Measurements from ENCODE around the gene C1orf56. TPM values are rescaled to one million over a fixed set of nuclear protein-coding genes. Genes with fewer than 3 reads are reported as not detected.

C1orf56 gene
- polyA plus RNA-seq, 1 of the 3 experiments (the other 2 are of a cell fraction) = 5.5 TPM

GRCh38 chr1:151055581-151055980, 8.0 kb downstream of the C1orf56 start:
- WGBS (ENCODE audit: low lambda C conversion rate) = 100% methylated on average over 1 of the region's 2 CpGs
- Histone ChIP-seq H2AFZ (ENCODE audit: low read depth) (no peak overlapping the region), H3K9me3 (no peaks in the 10 kb centered on the region), H3K9me2 (no peaks in the 10 kb centered on the region), H4K20me1 (ENCODE audit: insufficient read depth) (peaks cover 36% of the 10 kb centered on the region), H3K36me3 (replicated peaks in 1 of 2; ENCODE audit: control insufficient read depth in 1 of 2, insufficient read depth in 2 of 2, low read length in 1 of 2) (peaks cover 56 to 61% of the 10 kb centered on the region in 2 experiments), H3K4me3 (ENCODE audit: low read depth in 2 of 2, low read length in 1 of 2) (no peak overlapping the region), H3K4me1 (ENCODE audit: control insufficient read depth in 1 of 2, insufficient read depth in 2 of 2, low read depth in 1 of 2, low read length in 1 of 2) (peaks cover 7 to 21% of the 10 kb centered on the region in 2 experiments; a peak in 3 of 4 replicates), H3K27ac (ENCODE audit: low read depth in 2 of 2, low read length in 1 of 2) (no peak overlapping the region), H3K27me3 (ENCODE audit: insufficient read depth) (no peaks in the 10 kb centered on the region), H3K79me2 (ENCODE audit: insufficient read depth) (peaks cover 57% of the 10 kb centered on the region), H3K9ac (no peak overlapping the region), H3F3A (replicated peaks; ENCODE audit: insufficient read depth) (peaks cover 31% of the 10 kb centered on the region), H3K4me2 (no peak overlapping the region)
- ChIA-PET POLR2A (no interaction called here), CTCF (interaction anchor here (1.0 kb wide), 1 partner anchor 31 kb away, joined by 6 read pairs; no protein-coding TSS in a partner anchor)
- DNase-seq = no peak
- TF ChIP-seq JUND (IDR thresholded peaks at IDR 0.05) (no peak), GABPA (IDR thresholded peaks at IDR 0.05; ENCODE audit: low read depth) (no peak), USF1 (IDR thresholded peaks at IDR 0.05; ENCODE audit: borderline replicate concordance, low read depth) (no peak), MXI1 (IDR thresholded peaks at IDR 0.05; ENCODE audit: low read depth, low read length) (no peak), MAX (IDR thresholded peaks at IDR 0.05; ENCODE audit: low read depth) (no peak), NRF1 (IDR thresholded peaks at IDR 0.05; ENCODE audit: low read depth, low read length) (no peak), YY1 (IDR thresholded peaks at IDR 0.05; ENCODE audit: low read depth) (no peak), EZH2phosphoT487 (IDR thresholded peaks at IDR 0.05; ENCODE audit: borderline replicate concordance, low read depth) (no peak), TEAD4 (IDR thresholded peaks at IDR 0.05; ENCODE audit: borderline replicate concordance, insufficient read depth) (no peak), CTCF (IDR thresholded peaks at IDR 0.05) (no peak), ELF1 (IDR thresholded peaks at IDR 0.05) (no peak), FOSL2 (IDR thresholded peaks at IDR 0.05; ENCODE audit: borderline replicate concordance, low read depth) (no peak), FOXJ3 (CRISPR knock-in tag; IDR thresholded peaks at IDR 0.05) (no peak), RXRA (IDR thresholded peaks at IDR 0.05; ENCODE audit: borderline replicate concordance, low read depth) (no peak)
- TF ChIP-seq, protein P1, sequence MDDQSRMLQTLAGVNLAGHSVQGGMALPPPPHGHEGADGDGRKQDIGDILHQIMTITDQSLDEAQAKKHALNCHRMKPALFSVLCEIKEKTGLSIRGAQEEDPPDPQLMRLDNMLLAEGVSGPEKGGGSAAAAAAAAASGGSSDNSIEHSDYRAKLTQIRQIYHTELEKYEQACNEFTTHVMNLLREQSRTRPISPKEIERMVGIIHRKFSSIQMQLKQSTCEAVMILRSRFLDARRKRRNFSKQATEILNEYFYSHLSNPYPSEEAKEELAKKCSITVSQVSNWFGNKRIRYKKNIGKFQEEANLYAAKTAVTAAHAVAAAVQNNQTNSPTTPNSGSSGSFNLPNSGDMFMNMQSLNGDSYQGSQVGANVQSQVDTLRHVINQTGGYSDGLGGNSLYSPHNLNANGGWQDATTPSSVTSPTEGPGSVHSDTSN (IDR thresholded peaks at IDR 0.05) = no peak
- TF ChIP-seq, protein P2, sequence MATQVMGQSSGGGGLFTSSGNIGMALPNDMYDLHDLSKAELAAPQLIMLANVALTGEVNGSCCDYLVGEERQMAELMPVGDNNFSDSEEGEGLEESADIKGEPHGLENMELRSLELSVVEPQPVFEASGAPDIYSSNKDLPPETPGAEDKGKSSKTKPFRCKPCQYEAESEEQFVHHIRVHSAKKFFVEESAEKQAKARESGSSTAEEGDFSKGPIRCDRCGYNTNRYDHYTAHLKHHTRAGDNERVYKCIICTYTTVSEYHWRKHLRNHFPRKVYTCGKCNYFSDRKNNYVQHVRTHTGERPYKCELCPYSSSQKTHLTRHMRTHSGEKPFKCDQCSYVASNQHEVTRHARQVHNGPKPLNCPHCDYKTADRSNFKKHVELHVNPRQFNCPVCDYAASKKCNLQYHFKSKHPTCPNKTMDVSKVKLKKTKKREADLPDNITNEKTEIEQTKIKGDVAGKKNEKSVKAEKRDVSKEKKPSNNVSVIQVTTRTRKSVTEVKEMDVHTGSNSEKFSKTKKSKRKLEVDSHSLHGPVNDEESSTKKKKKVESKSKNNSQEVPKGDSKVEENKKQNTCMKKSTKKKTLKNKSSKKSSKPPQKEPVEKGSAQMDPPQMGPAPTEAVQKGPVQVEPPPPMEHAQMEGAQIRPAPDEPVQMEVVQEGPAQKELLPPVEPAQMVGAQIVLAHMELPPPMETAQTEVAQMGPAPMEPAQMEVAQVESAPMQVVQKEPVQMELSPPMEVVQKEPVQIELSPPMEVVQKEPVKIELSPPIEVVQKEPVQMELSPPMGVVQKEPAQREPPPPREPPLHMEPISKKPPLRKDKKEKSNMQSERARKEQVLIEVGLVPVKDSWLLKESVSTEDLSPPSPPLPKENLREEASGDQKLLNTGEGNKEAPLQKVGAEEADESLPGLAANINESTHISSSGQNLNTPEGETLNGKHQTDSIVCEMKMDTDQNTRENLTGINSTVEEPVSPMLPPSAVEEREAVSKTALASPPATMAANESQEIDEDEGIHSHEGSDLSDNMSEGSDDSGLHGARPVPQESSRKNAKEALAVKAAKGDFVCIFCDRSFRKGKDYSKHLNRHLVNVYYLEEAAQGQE (IDR thresholded peaks at IDR 0.05; ENCODE audit: low read depth, low read length) = no peak
- TF ChIP-seq, protein P3, sequence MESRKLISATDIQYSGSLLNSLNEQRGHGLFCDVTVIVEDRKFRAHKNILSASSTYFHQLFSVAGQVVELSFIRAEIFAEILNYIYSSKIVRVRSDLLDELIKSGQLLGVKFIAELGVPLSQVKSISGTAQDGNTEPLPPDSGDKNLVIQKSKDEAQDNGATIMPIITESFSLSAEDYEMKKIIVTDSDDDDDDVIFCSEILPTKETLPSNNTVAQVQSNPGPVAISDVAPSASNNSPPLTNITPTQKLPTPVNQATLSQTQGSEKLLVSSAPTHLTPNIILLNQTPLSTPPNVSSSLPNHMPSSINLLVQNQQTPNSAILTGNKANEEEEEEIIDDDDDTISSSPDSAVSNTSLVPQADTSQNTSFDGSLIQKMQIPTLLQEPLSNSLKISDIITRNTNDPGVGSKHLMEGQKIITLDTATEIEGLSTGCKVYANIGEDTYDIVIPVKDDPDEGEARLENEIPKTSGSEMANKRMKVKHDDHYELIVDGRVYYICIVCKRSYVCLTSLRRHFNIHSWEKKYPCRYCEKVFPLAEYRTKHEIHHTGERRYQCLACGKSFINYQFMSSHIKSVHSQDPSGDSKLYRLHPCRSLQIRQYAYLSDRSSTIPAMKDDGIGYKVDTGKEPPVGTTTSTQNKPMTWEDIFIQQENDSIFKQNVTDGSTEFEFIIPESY (IDR thresholded peaks at IDR 0.05; ENCODE audit: borderline replicate concordance, low read depth) = no peak

All from SK-N-SH (cell line).